ENCODE results near the gene ROCK1. TPM values are rescaled to one million over a fixed set of nuclear protein-coding genes. Genes with fewer than 3 reads are reported as not detected.

Gene ROCK1
- polyA plus RNA-seq, 1 of the 3 experiments (the other 2 are of a cell fraction) = 4.9 TPM

- H3K27ac ChIP-seq (ENCODE audit: low read depth in 2 of 2, low read length in 1 of 2) = peak overlapping the region; percentile 74 to 86; a peak in 3 of 4 replicates
- H3K36me3 ChIP-seq (replicated peaks in 1 of 2; ENCODE audit: control insufficient read depth in 1 of 2, insufficient read depth in 2 of 2, low read length in 1 of 2) = no peaks in the 10 kb centered on the region
- H3K79me2 ChIP-seq (ENCODE audit: insufficient read depth) = peaks cover 7% of the 10 kb centered on the region
- peak overlapping the region; percentile 44 for H2AFZ ChIP-seq (ENCODE audit: low read depth)
- H3K27me3 ChIP-seq (ENCODE audit: insufficient read depth) = no peaks in the 10 kb centered on the region
- peaks cover 0 to 16% of the 10 kb centered on the region in 2 experiments for H3K4me1 ChIP-seq (ENCODE audit: control insufficient read depth in 1 of 2, insufficient read depth in 2 of 2, low read depth in 1 of 2, low read length in 1 of 2)
- peak overlapping the region; percentile 29; the same call in 1 of the 2 replicates for H3K9ac ChIP-seq
- no peak overlapping the region for H3K4me3 ChIP-seq (ENCODE audit: low read depth in 2 of 2, low read length in 1 of 2)
- ChIA-PET CTCF (no interaction called here), POLR2A (no interaction called here)
- H4K20me1 ChIP-seq (ENCODE audit: insufficient read depth) = peaks cover under 1% of the 10 kb centered on the region; the same call in 1 of the 2 replicates
- 48% methylated on average over 7 of the region's 7 CpGs for WGBS (ENCODE audit: low lambda C conversion rate)
- H3K4me2 ChIP-seq = peak overlapping the region; percentile 53; the same call in 1 of the 2 replicates
- DNase-seq = no peak
- H3K9me2 ChIP-seq = no peaks in the 10 kb centered on the region
- H3F3A ChIP-seq (replicated peaks; ENCODE audit: insufficient read depth) = peaks cover 38% of the 10 kb centered on the region
- H3K9me3 ChIP-seq = no peaks in the 10 kb centered on the region
- TF ChIP-seq IRF3 (IDR thresholded peaks at IDR 0.05; ENCODE audit: low read depth, low read length) = no peak
- TF ChIP-seq YY1 (IDR thresholded peaks at IDR 0.05; ENCODE audit: low read depth) = no peak
- peak; percentile 23; the same call in 1 of the 2 replicates for TF ChIP-seq USF1 (IDR thresholded peaks at IDR 0.05; ENCODE audit: borderline replicate concordance, low read depth)
- TF ChIP-seq TCF12 (IDR thresholded peaks at IDR 0.05) = peak; percentile 61
- no peak for TF ChIP-seq ELF1 (IDR thresholded peaks at IDR 0.05)
- TF ChIP-seq MAX (IDR thresholded peaks at IDR 0.05; ENCODE audit: low read depth) = no peak
- no peak for TF ChIP-seq RAD21 (IDR thresholded peaks at IDR 0.05; ENCODE audit: low read length)
- no peak for TF ChIP-seq FOXM1 (IDR thresholded peaks at IDR 0.05; ENCODE audit: low read depth)
- TF ChIP-seq GABPA (IDR thresholded peaks at IDR 0.05; ENCODE audit: low read depth) = no peak
- no peak for TF ChIP-seq JUND (IDR thresholded peaks at IDR 0.05)
- TF ChIP-seq NRF1 (IDR thresholded peaks at IDR 0.05; ENCODE audit: low read depth, low read length) = no peak
- no peak for TF ChIP-seq POLR2AphosphoS5 (IDR thresholded peaks at IDR 0.05; ENCODE audit: low read depth, low read length)
- TF ChIP-seq ZBTB33 (IDR thresholded peaks at IDR 0.05; ENCODE audit: borderline replicate concordance, low read depth) = no peak
- peak; percentile 24; the same call in 1 of the 2 replicates for TF ChIP-seq CTCF (IDR thresholded peaks at IDR 0.05)
- TF ChIP-seq TAF1 (IDR thresholded peaks at IDR 0.05; ENCODE audit: borderline replicate concordance, low read depth, low read length) = no peak
- no peak for TF ChIP-seq FOSL2 (IDR thresholded peaks at IDR 0.05; ENCODE audit: borderline replicate concordance, low read depth)
- TF ChIP-seq USF2 (IDR thresholded peaks at IDR 0.05; ENCODE audit: borderline replicate concordance, low read depth, low read length) = no peak
- TF ChIP-seq CHD2 (IDR thresholded peaks at IDR 0.05; ENCODE audit: low read length, partially characterized antibody) = no peak
- no peak for TF ChIP-seq MXI1 (IDR thresholded peaks at IDR 0.05; ENCODE audit: low read depth, low read length)
- no peak for TF ChIP-seq RXRA (IDR thresholded peaks at IDR 0.05; ENCODE audit: borderline replicate concordance, low read depth)
- TF ChIP-seq RCOR1 (IDR thresholded peaks at IDR 0.05; ENCODE audit: low read length) = no peak
- no peak for TF ChIP-seq TEAD4 (IDR thresholded peaks at IDR 0.05; ENCODE audit: borderline replicate concordance, insufficient read depth)
Observed at GRCh38 chr18:21115519-21116411, 4.2 kb upstream of the ROCK1 start.
